ENCODE measurements around the gene ADGRL2. TPM values are rescaled to one million over a fixed set of nuclear protein-coding genes. Genes with fewer than 3 reads are reported as not detected.
"Not testable (repeated sequence)": the region's sequence is repeated elsewhere in the genome, so short reads cannot be mapped to it uniquely, and the experiment has no call there.

The ADGRL2 gene
- total RNA-seq, 1 donor from 2014 or later, result 42.2 TPM

DNA sequence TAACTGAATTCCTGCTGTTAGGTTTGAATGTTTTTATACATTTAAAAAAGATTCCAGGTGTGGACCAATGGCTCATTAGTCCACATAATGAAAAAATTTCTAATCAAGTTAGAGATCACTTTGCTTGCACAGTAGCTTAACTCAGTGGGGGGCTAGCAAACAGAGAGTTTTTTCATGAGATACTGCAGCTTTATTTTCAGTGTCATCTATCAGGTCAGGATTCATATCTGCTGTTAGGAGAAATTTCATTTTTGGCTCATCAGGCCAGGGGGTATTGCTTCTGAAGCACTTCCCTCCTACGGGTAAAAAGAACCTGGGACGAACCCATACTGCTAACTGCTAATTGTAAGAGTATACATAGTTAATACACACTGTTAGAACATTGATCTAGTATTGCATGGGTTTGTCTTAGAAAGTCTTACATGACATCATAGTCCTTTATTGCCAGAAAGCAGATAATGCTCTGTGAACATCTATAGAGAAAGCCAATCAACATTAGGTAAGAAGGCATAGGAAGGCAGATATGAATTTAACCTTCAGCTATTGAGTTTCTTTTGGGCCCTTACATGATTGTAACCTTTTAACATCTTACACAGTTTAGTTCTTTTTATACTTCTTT lies 38.0 kb downstream of the ADGRL2 start:
- ATAC-seq, result no peak

DNA sequence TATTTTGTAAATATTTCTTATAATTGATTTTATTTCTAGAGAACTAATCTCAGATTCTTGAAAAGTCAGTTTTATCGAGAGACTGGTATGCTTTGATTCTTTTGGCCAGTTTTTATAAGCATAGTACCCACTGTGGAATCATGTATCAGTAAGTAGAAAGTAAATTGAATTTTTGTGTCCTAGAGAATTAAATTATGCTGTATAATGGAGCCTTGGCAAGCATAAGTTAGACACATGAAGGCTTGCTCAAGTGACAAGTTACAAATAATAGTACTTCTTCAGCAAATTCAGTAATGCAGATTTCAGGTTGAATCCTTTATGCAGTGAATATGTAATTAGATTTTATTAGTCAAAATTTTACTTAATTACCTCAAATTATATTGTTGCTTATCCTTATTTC lies 40.1 kb downstream of the ADGRL2 start:
- intact Hi-C loops (cut with DNase I), result no loop called here
- ATAC-seq (no peak), DNase-seq (ENCODE audit: missing footprints) (no peak)

More for the DNA sequence above, 38.0 kb downstream of the ADGRL2 start:
- DNase-seq (ENCODE audit: missing footprints), result no peak
- intact Hi-C loops (cut with DNase I), result no loop called here

DNA sequence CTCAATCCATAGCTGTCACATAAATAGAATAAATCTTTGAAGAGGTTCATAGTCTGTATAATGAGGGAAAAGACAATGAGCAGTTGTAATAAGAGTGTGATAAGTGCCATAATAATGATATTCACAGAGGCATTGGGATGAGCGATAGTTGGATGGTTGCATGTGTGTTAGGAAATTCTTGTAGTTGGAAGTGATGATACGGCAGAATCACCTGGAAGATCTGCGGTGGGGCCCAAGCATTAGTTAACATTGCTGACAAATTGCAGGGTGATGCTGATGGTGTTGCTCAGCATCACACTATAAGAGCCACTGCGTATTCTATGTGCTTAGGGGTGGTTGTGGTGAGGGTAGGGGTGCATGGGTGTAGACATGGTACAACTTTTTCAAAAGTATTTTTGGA lies 41.1 kb downstream of the ADGRL2 start:
- no peak for ATAC-seq
- intact Hi-C loops (cut with DNase I), result no loop called here
- no peak for DNase-seq (ENCODE audit: missing footprints)

DNA sequence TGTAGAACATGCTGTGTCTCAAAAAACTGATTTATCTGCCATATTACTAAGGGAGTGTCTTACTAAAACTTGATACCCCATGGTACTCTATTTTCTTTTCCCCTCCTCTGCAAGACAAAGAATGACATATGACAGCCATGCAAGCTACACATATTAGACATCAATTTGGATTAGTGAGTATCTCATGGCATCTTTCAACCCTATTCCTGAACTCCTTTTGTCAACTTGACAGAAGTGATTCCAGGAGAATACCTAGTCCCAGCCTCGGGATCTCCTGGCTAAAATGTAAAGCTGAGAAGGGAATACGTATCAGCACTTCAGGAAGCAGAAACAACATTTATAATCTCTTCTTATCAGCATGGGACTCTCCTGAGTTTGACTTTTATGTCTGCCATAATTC lies 43.7 kb downstream of the ADGRL2 start:
- DNase-seq (ENCODE audit: missing footprints) (no peak), ATAC-seq (no peak)
- intact Hi-C loops (cut with DNase I), result no loop called here

DNA sequence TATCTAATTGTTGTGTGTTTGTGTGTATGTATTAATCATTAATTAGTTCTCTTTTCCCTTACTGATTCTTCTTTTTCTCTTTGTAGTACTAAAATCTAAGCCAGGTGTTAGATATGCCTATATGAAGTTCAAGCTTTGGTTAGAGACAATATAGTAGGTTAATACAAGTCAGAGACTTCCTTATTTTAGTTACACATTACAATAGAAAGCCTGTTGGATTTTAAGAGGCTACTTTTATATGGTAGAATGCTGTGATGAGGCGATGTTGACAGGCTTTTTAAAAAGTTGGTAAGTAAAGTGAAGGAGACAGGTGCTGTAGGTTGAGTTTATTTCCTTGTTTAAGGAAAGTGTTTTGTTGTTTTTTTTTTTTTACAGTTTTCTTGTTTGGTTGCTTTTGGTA lies 45.9 kb downstream of the ADGRL2 start:
- ATAC-seq, result no peak
- no peak for DNase-seq (ENCODE audit: missing footprints)
- intact Hi-C loops (cut with DNase I), result no loop called here

DNA sequence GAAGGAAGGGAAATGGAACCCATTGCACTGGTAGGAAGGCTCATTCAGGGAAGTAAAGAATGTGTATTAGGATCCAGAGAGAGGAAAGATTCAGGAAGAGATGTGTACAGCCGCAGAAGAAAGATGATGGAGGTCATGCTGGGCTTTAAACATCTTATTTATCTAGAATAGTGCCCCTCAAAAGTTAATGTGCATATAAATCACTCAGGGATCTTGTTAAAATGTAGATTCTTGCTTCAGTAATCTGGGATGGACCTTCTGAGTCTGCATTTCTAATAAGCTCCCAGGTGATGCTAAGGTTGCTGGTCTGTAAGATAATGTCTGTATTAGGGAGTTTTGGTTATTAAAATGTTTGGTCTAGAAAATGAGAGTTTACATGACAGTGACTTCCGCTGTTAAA lies 46.3 kb downstream of the ADGRL2 start:
- intact Hi-C loops (cut with DNase I), result no loop called here
- DNase-seq (ENCODE audit: missing footprints), result no peak
- ATAC-seq, result no peak

DNA sequence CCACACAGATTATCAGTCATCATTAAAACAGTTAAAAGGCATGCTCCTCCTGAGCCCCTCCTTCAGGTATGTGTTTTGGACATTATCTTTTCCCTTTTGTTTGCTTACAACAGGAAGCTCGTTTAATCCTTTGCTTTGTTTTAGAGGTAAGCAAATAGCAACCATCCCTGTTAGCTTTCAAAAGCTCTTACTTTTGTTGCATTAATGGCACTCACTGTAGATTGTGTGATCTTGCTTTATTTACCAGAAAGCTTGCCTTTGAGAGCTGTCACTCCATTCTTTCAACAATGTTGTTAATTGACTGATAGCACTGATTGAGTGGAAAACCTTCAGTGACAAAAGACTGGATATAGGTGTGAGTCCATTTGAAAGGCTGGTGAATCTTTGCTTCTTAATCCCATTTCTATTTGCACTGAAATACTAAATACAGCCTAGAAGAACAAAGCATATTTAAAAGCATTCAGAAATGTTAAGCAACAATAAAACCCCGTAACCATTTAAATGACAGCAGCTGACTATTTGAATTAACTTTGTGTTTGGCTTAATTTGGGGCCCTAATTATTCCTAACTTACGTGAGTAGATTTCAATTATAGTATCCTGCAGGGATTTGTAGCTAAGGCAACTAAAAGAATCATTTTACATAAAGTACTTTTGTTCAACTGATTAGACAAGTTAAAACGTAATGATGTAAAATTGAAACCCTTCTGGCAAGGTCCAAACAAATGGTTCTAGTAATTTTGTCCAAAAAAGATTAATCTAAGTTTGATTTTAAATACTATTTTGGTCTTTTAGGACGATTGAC lies 48.3 kb downstream of the ADGRL2 start:
- intact Hi-C loops (cut with DNase I), result no loop called here
- DNase-seq (ENCODE audit: missing footprints), result no peak
- no peak for ATAC-seq

DNA sequence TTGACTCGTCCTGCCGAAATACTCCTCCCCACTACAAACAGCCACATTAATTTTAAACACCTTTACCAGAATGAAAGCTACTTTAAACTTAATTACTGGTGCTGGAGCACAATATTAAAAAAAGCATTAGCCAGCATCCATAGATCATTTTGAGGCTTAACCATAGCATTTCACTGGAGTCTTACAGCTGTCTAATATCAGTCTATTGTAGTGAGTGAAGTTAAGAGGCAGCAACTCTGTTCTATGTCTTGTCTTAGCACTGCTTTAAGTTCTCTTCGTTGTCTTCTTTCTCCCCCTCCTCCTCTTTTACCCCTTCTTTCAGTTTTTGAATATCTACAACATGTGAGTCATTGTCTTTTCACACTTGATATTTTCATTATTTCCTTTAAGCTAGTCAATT lies 49.3 kb downstream of the ADGRL2 start:
- DNase-seq (ENCODE audit: missing footprints) (no peak), ATAC-seq (no peak)
- intact Hi-C loops (cut with DNase I), result no loop called here

DNA sequence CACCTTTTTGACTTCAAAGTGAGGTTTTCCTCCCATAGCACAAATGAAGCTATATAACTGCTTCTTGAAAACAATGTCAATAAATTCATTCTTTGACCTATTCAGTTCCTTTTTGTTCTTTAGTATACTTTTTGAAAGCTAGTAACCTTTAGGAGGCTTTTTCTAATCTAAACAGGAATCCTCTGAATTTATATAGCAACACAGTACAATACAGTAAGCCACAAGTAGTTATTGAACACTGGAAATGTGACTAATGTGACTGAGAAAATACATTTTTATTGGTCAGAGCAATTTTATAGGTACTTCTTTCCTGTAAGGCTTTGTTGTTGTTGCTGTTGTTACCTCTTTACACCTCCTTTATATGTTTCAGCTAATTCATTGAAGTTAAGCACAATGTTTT lies 49.8 kb downstream of the ADGRL2 start:
- DNase-seq (ENCODE audit: missing footprints) (no peak), ATAC-seq (no peak)
- intact Hi-C loops (cut with DNase I), result no loop called here

DNA sequence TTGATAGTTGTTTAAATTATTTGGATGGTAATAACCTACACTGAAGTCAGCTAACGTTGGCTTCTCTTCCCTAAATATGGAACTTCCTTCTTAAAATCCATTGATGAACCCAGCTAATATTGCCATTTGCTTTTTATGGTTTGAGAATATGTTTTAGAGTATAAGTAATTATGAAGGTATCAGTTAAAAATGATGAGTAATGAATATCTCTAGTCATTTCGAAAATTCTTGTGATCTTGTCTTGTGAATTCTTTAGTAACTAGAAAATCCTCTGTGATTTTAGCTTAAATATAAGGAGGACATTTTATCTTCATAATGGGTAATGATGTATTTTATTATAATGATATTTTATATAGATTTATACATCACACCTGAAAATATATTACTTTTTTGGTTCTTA lies 50.5 kb downstream of the ADGRL2 start:
- intact Hi-C loops (cut with DNase I), result no loop called here
- DNase-seq (ENCODE audit: missing footprints) (no peak), ATAC-seq (no peak)

DNA sequence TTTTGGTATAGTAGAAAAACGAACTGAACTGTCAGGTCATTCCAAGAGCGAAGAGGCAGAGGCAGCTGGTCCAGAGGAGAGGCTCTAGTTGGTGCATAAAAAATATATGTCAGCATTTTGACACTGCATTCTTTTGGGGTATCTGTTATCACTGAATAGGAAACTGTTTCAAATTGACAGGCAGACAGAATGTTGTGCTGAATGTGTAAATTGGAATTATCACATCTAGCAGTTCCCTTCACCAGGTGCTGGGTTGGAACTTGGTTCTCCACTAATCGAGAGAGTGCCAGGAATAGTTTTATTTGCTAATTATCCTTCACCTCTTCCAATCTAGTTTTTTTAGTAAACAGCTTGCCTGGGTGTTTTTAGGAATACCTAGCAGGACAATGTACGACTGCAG lies 52.2 kb downstream of the ADGRL2 start:
- ATAC-seq (no peak), DNase-seq (ENCODE audit: missing footprints) (no peak)
- intact Hi-C loops (cut with DNase I), result no loop called here

DNA sequence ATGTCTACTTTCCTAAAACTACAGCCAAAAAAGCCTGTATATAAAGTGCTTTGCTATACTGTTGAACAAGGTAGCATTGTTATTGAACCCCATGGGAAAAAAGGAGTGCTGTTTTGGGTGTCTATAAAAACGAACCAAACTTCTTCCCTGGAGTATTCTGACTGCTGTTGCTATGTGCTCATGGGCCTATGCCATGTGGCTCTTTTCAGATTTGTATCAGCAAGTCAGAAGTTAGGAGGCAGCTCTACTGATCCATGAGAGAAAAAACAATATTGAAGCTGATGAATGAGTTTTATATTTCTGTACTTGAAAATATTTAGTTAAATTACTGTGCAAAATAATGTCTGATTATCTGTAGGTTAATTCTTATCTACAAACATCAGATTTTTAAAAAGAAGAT lies 66.5 kb downstream of the ADGRL2 start:
- intact Hi-C loops (cut with DNase I), result loop anchor here (10.0 kb wide), 1 partner anchor 1948 kb away; no protein-coding TSS in a partner anchor
- ATAC-seq (no peak), DNase-seq (ENCODE audit: missing footprints) (no peak)

DNA sequence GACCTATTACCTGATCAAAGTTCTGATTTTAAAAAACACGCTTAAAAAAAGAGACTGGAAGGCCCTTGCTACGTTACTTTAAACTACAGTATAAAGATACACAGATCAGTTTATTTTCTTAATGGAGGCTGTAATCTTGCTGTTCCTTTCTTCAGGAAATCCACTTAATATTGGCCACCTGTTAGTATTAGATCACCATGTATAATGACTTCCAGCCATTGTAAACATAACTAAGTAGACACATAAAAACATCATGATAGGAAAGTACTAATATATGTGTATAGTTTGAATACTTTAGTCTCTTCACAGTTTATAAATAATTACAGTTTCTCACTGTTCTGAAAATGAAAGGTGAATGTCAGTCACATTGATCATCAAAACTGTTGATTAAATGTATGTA lies 68.6 kb downstream of the ADGRL2 start:
- intact Hi-C loops (cut with DNase I), result loop anchor here (10.0 kb wide), 1 partner anchor 1945 kb away; no protein-coding TSS in a partner anchor
- DNase-seq (ENCODE audit: missing footprints), result no peak
- ATAC-seq, result no peak

DNA sequence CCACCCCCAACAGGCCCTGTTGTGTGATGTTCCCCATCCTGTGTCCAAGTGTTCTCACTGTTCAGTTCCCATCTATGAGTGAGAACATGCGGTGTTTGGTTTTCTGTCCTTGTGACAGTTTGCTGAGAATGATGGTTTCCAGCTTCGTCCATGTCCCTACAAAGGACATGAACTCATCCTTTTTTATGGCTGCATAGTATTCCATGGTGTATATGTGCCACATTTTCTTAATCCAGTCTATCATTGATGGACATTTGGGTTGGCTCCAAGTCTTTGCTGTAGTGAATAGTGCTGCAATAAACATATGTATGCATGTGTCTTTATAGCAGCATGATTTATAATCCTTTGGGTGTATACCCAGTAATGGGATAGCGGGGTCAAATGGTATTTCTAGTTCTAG lies 70.4 kb downstream of the ADGRL2 start:
- ATAC-seq; intact Hi-C loops (cut with DNase I); DNase-seq (ENCODE audit: missing footprints): not testable (repeated sequence)

DNA sequence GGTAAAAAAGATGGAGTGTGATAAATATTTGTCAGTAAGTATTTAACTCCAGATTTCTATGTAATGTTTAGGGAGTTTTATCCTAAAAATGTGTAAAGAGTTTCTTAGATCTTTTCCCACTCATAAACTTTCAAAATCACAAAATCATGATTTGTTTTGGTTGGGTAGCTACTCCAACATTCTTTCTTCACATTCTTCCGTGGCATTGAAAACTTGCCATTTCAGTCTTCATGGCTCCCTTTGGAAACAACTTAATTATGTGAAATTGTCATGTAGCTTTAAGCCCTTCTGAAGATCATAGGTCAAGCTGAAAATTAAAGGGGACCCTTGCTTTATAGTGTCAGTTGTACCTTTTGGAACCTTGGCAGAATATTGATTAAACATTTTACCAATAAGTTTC lies 73.2 kb downstream of the ADGRL2 start:
- intact Hi-C loops (cut with DNase I), result no loop called here
- DNase-seq (ENCODE audit: missing footprints) (no peak), ATAC-seq (no peak)

DNA sequence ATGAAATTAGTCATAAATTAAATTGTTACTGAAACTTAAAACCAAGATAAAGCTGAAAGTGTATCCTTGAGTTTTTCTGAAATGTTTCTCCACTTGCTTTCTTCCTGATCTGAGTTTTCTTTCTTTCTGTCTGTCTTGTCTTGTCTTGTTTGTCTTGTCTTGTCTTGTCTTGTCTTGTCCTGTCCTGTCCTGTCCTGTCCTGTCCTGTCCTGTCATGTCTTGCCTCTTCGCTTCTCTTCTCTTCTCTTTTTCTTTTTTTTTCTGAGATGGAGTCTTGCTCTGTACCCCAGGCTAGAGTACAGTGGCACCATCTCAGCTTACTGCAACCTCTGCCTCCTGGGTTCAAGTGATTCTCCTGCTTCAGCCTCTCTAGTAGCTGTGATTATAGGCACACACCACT lies 73.7 kb downstream of the ADGRL2 start:
- intact Hi-C loops (cut with DNase I), result no loop called here
- ATAC-seq (no peak), DNase-seq (ENCODE audit: missing footprints) (no peak)

DNA sequence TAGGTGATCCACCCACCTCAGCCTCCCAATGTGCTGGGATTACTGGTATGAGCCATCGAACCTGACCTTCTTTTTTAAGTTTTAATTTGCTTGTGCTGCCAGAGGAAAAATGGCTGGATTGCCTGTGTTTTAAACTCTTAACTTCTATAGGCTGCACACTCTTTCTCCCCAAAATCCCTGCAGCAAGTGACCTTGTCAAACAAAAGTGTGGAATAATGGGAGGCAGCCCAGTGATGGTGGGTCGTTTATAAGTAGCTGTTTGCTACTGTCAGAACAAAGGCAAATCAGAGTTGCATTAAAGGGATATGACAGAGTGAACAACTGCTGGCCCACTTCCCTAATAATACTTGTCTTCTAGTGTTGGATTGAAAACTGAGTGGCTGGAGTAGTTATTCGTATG lies 74.2 kb downstream of the ADGRL2 start:
- intact Hi-C loops (cut with DNase I), result loop anchor here (5.0 kb wide), 2 partner anchors 47 to 73 kb away; partner anchors contain the start of gene ADGRL2

DNA sequence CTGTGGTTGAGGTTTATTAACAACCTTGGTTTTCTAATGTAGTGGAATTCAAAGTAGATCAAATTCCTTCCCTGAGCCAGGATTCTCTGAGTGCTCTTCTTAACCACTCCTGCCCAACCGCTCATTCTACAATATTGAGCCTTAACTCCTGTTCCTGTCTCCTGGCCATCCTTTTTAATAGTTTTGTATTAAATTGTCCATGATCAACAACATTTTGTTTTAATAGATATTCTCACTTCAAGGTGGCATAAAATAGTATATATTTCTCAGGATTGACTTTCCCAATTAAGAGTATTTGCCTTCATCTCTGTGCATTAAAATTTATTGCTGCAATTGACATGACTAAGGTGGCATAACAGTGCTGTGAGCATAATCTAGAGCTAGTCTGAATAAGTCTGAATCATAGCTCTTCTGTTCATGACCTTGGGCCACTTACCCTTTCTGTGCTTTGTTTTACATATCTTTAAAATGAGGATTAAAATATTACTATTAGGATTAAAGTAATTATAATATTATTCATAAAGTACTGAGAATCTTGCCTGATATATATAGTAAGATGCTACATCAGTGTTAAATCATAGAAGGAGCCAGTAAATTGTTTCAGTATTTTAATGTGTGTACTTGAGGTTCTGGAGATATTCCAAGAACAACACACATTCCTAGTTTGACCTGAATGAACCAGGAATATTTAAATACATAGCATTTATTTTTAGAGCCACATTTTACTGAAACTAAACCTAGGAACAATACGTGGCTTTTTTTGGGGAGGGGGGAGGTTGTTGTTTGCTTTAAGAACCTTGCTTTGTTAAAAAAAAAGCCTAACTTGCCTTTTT lies 76.4 kb downstream of the ADGRL2 start:
- no peak for DNase-seq (ENCODE audit: missing footprints)
- intact Hi-C loops (cut with DNase I), result loop anchor here (5.0 kb wide), 2 partner anchors 45 to 75 kb away; partner anchors contain the start of gene ADGRL2
- no peak for ATAC-seq

More for the DNA sequence above, 74.2 kb downstream of the ADGRL2 start:
- ATAC-seq (no peak), DNase-seq (ENCODE audit: missing footprints) (no peak)

DNA sequence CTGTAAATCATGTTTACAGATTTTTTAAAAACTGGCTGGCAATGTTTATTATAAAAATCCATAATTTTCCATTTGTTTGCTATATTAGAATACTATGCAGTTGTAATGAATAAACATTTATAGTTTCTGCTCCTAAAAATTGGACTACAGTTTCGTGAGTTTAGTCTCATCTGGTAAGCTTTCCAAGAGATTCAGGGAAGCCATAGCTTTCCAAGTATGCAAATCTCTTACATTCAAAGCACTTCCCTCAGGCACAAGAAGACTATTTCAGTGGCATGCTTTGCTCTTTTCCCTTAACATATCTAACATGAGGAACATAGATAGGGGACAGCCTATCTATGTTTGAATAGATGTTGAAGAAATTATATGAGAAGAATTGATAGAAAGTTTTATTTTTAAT lies 77.2 kb downstream of the ADGRL2 start:
- intact Hi-C loops (cut with DNase I), result loop anchor here (5.0 kb wide), 2 partner anchors 44 to 76 kb away; partner anchors contain the start of gene ADGRL2
- DNase-seq (ENCODE audit: missing footprints), result no peak
- ATAC-seq, result no peak
